Mucosa of rectum (tissue), 2 donors: Measurements from ENCODE around the gene C19orf12.

ENCODE experiments used
- H3K27ac ChIP-seq, 2 donors: one replicate each; pipeline ENCODE4 v1.7.0; 2013; ENCODE audit warnings: inconsistent platforms in 2 of 2, low read depth in 2 of 2, low read length in 2 of 2
- H3K27me3 ChIP-seq, 2 donors: one replicate each; pipeline ENCODE4 v1.7.0; 2013; ENCODE audit warnings: low read length in 2 of 2; ENCODE audit not compliant: control insufficient read depth in 2 of 2, insufficient read depth in 2 of 2
- H3K36me3 ChIP-seq, 2 donors: one replicate each; pipeline ENCODE4 v1.7.0; 2013; ENCODE audit warnings: low read length in 2 of 2; ENCODE audit not compliant: control insufficient read depth in 2 of 2, insufficient read depth in 2 of 2
- H3K4me1 ChIP-seq, 2 donors: one replicate each; pipeline ENCODE4 v1.7.0; 2013; ENCODE audit warnings: low read length in 2 of 2, mild to moderate bottlenecking in 1 of 2; ENCODE audit not compliant: control insufficient read depth in 2 of 2, insufficient read depth in 2 of 2
- H3K4me3 ChIP-seq, 2 donors: one replicate each; pipeline ENCODE4 v1.7.0; 2013; ENCODE audit warnings: low read length in 2 of 2
- H3K9ac ChIP-seq, 2 donors: one replicate each; pipeline ENCODE4 v1.7.0; 2013; ENCODE audit warnings: low read length in 2 of 2, low read depth in 1 of 2, mild to moderate bottlenecking in 1 of 2
- H3K9me3 ChIP-seq, 2 donors: one replicate each; pipeline ENCODE4 v1.7.0; 2013; ENCODE audit warnings: low read length in 2 of 2; ENCODE audit not compliant: control insufficient read depth in 2 of 2
- donor health status: healthy.
- donor health status: Normal muscosa, but diverticular disease.

The C19orf12 gene

GRCh38 chr19:29665215-29665825 lies 49.7 kb downstream of the C19orf12 start, which contains the start of gene PLEKHF1:
PLEKHF1 (plus strand) TSS chr19:29665461; CDS start chr19:29673840, 8,379 bp downstream.
- peak within 1 kb of the TSS; percentile 71 to 77 for H3K27ac ChIP-seq
- H3K36me3 ChIP-seq: no peaks in the 10 kb centered on the region
- H3K9ac ChIP-seq: peak within 1 kb of the TSS; percentile 68 to 79
- peaks cover 22 to 26% of the 10 kb centered on the region in 2 donors for H3K4me1 ChIP-seq
- peak within 1 kb of the TSS; percentile 70 to 72 for H3K4me3 ChIP-seq
- peaks cover 0 to 3% of the 10 kb centered on the region in 2 donors for H3K27me3 ChIP-seq
- no peaks in the 10 kb centered on the region for H3K9me3 ChIP-seq

GRCh38 chr19:29664753-29665214 lies 50.3 kb downstream of the C19orf12 start:
- peak overlapping the region; percentile 71 to 77 for H3K27ac ChIP-seq
- peak overlapping the region in 1 of 2 donors; percentile 47 for H3K9ac ChIP-seq
- no peaks in the 10 kb centered on the region for H3K36me3 ChIP-seq
- peaks cover 22 to 26% of the 10 kb centered on the region in 2 donors for H3K4me1 ChIP-seq
- H3K9me3 ChIP-seq: no peaks in the 10 kb centered on the region
- peak overlapping the region; percentile 66 to 72 for H3K4me3 ChIP-seq
- H3K27me3 ChIP-seq: peaks cover 0 to 3% of the 10 kb centered on the region in 2 donors

GRCh38 chr19:29663861-29664752 lies 51.0 kb downstream of the C19orf12 start:
- Histone ChIP-seq H3K9ac (no peak overlapping the region), H3K27ac (no peak overlapping the region), H3K4me3 (peak overlapping the region in 1 of 2 donors; percentile 66), H3K4me1 (peaks cover 22 to 26% of the 10 kb centered on the region in 2 donors), H3K36me3 (no peaks in the 10 kb centered on the region), H3K9me3 (no peaks in the 10 kb centered on the region), H3K27me3 (peaks cover 0 to 3% of the 10 kb centered on the region in 2 donors)

GRCh38 chr19:29662604-29663404 lies 52.3 kb downstream of the C19orf12 start:
- H3K9ac ChIP-seq: peak overlapping the region in 1 of 2 donors; percentile 10
- no peaks in the 10 kb centered on the region for H3K36me3 ChIP-seq
- H3K27me3 ChIP-seq: peaks cover 0 to 3% of the 10 kb centered on the region in 2 donors
- no peak overlapping the region for H3K4me3 ChIP-seq
- H3K27ac ChIP-seq: peak overlapping the region; percentile 76 to 82
- H3K4me1 ChIP-seq: peaks cover 22 to 26% of the 10 kb centered on the region in 2 donors
- no peaks in the 10 kb centered on the region for H3K9me3 ChIP-seq

- H3K36me3 ChIP-seq: no peaks in the 10 kb centered on the region
- H3K9me3 ChIP-seq: no peaks in the 10 kb centered on the region
- H3K27ac ChIP-seq: peak overlapping the region; percentile 67 to 82
- H3K4me1 ChIP-seq: peaks cover 22 to 25% of the 10 kb centered on the region in 2 donors
- H3K27me3 ChIP-seq: peaks cover 0 to 3% of the 10 kb centered on the region in 2 donors
- H3K4me3 ChIP-seq: no peak overlapping the region
- no peak overlapping the region for H3K9ac ChIP-seq
Observed at GRCh38 chr19:29662278-29662603, 52.8 kb downstream of the C19orf12 start.

GRCh38 chr19:29660835-29661234 lies 54.2 kb downstream of the C19orf12 start:
- Histone ChIP-seq H3K4me1 (peaks cover 10 to 13% of the 10 kb centered on the region in 2 donors), H3K4me3 (no peak overlapping the region), H3K27me3 (peaks cover 0 to 3% of the 10 kb centered on the region in 2 donors), H3K36me3 (no peaks in the 10 kb centered on the region), H3K9ac (no peak overlapping the region), H3K9me3 (no peaks in the 10 kb centered on the region), H3K27ac (no peak overlapping the region)

GRCh38 chr19:29658221-29658991 lies 56.7 kb downstream of the C19orf12 start:
- H3K27me3 ChIP-seq: peaks cover 0 to 3% of the 10 kb centered on the region in 2 donors
- no peaks in the 10 kb centered on the region for H3K9me3 ChIP-seq
- H3K36me3 ChIP-seq: no peaks in the 10 kb centered on the region
- H3K4me3 ChIP-seq: no peak overlapping the region
- H3K27ac ChIP-seq: no peak overlapping the region
- no peak overlapping the region for H3K9ac ChIP-seq
- H3K4me1 ChIP-seq: peaks cover 5 to 6% of the 10 kb centered on the region in 2 donors

GRCh38 chr19:29655648-29656335 lies 59.3 kb downstream of the C19orf12 start:
- Histone ChIP-seq H3K4me3 (no peak overlapping the region), H3K9me3 (no peaks in the 10 kb centered on the region), H3K27ac (no peak overlapping the region), H3K27me3 (no peaks in the 10 kb centered on the region), H3K4me1 (no peaks in the 10 kb centered on the region), H3K9ac (no peak overlapping the region), H3K36me3 (no peaks in the 10 kb centered on the region)

- Histone ChIP-seq H3K9ac (no peak overlapping the region), H3K27me3 (no peaks in the 10 kb centered on the region), H3K4me3 (no peak overlapping the region), H3K9me3 (no peaks in the 10 kb centered on the region), H3K4me1 (no peaks in the 10 kb centered on the region), H3K36me3 (no peaks in the 10 kb centered on the region), H3K27ac (no peak overlapping the region)
Observed at GRCh38 chr19:29653398-29653797, 61.7 kb downstream of the C19orf12 start.
